Measurements from ENCODE around the gene ZSWIM2.
"Not testable (repeated sequence)": the region's sequence is repeated elsewhere in the genome, so short reads cannot be mapped to it uniquely, and the experiment has no call there.

ZSWIM2 gene

DNA sequence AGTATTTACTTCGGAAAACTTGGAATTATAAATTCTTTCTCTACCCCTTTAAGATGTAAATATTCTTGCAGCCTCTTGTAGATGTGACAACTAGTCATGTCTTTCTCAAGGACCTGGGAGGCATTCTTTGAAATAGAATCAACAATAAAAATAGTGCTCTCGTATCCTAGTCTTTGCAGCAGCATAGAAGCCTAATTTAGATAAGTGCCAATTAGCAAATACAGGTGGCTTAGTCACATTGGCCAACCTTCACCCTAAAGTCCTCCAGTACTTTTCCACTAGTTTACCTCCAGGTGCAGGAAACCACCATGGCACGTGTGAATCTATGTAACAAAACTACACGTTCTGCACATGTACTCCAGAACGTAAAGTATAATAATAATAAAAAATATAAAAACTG lies 3.5 kb upstream of the ZSWIM2 start:
- DNase-seq (ENCODE audit: low read depth in 1 of 2, low spot score in 1 of 2) = no peak

- no peak for DNase-seq (ENCODE audit: low read depth in 1 of 2, low spot score in 1 of 2)
These were observed 6.6 kb downstream of the ZSWIM2 start for GRCh38 chr2:186842373-186842772.

- no peak for DNase-seq (ENCODE audit: low read depth in 1 of 2, low spot score in 1 of 2)
These were observed 7.0 kb downstream of the ZSWIM2 start for GRCh38 chr2:186841940-186842339.

DNA sequence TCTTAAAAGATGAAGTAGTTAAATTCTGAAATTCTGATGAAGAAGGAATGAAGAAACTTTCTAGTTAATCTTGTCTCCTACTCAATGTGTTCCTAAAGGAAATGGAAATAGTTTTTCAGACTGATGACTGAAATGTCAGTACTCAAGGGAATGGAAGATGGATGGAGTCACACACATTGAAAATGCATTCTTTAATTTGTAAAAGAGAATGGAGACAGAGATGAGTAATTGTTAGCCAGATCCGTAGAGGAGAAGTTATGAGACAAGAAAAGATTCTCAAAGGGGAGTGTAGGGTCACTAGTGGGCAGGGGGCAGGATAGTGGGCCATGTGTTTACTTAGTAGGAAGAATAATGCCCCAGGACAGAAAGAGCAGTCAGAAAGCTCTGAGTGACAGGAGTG lies 13.3 kb downstream of the ZSWIM2 start:
- no peak for DNase-seq (ENCODE audit: low read depth in 1 of 2, low spot score in 1 of 2)

- no peak for DNase-seq (ENCODE audit: low read depth in 1 of 2, low spot score in 1 of 2)
These were observed 21.0 kb downstream of the ZSWIM2 start for GRCh38 chr2:186827862-186828492.

DNA sequence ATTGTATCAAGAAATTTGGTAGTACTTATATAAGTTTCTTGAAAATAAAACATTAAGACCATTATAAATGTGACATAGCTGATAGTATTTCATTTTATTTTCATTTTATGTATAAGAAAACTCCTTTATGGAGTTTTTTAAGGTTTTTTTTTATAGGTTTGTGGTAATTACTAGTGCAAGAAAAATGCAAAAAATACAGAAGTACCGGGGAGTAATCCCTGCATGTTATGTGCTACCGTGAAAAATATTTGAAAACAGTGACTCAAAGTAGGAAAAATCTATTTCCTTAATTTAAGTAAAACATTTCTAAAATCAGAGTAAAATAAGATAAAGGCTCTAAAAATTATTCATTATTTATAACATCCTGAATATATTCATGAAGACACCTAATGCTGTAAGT lies 21.6 kb downstream of the ZSWIM2 start:
- DNase-seq (ENCODE audit: low read depth in 1 of 2, low spot score in 1 of 2) = no peak

GRCh38 chr2:186822323-186822722 lies 26.6 kb downstream of the ZSWIM2 start:
- no peak for DNase-seq (ENCODE audit: low read depth in 1 of 2, low spot score in 1 of 2)

- no peak for DNase-seq (ENCODE audit: low read depth in 1 of 2, low spot score in 1 of 2)
These were observed 28.7 kb downstream of the ZSWIM2 start for GRCh38 chr2:186820303-186820702.

- DNase-seq (ENCODE audit: low read depth in 1 of 2, low spot score in 1 of 2) = not testable (repeated sequence)
These were observed 37.2 kb downstream of the ZSWIM2 start for GRCh38 chr2:186811760-186812159.

DNA sequence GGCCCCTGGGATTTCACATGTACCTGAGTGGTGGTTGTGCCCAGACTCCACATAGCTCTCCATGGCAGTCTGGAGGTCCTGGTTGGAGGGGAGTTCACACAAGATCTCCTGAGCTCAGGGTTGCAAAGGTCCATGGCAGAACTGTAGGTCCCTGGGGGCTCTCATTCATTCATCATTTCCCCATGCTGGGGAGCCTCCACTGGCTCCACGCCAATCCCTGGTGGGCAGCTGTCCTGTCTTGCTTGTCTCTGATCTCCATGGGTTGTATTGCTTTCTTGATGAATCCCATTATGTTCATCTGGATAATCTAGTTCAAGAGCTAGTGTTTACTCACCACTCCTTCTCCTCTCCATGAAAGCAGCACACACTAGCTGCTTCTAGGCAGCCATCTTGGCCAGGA lies 42.4 kb downstream of the ZSWIM2 start:
- DNase-seq (ENCODE audit: low read depth in 1 of 2, low spot score in 1 of 2) = no peak

DNA sequence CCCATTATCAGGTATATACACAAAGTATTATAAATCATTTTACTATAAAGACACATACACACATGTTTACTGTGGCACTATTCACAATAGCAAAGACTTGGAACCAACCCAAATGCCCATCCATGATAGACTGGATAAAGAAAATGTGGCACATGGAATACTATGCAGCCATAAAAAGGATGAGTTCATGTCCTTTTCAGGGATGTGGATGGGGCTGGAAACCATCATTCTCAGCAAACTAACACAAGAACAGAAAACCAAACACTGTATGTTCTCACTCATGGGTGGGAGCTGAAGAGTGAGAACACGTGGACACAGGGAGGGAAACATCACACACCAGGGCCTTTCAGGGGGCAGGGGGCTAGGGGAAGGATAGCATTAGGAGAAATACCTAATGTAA lies 50.4 kb downstream of the ZSWIM2 start:
- DNase-seq (ENCODE audit: low read depth in 1 of 2, low spot score in 1 of 2) = not testable (repeated sequence)

GRCh38 chr2:186784930-186785329 lies 64.0 kb downstream of the ZSWIM2 start:
- no peak for DNase-seq (ENCODE audit: low read depth in 1 of 2, low spot score in 1 of 2)

DNA sequence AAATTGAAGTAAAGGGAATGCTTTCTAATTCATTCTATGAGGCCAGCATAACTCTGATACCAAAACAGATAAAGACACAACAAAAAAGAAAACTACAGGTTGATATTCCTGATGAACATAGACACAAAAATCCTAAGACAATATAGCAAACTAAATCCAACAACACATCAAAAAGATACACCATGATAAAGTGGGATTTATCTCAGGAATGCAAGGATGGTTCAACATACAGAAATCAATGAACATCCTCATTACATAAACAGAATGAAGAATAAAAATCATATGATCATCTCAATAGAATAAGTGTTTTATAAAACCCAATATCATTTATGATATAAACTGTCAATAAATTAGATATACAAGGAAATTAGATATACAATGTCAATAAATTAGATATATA lies 65.7 kb downstream of the ZSWIM2 start:
- DNase-seq (ENCODE audit: low read depth in 1 of 2, low spot score in 1 of 2) = no peak

DNA sequence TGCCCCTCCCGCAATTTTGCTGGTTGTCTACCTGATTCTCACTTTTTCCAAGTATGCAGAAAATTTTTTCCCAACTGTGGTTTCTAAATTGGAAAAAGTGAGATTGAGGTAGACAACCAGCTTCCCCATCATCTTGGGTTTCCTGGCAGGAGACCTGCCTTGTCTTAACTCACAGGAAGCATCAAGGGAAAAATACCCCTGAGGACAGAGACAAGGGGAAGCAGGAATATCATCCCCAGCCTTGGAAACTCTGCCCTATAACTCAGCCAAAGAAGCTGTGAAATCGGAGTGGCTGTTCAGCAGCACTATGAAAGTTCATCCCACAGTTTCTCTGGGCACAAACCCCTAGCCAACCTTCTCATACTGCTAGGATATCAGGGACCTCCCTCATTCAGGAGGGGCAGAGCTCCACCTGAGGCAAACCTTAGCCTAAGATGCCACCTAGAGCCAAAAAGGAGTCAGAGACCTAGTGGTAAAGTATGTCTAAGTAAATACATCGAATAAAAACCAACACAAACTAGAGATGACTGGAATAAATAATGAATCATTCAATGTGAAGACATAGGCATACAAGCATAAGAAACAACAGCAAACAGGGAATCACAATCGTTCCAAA lies 68.2 kb downstream of the ZSWIM2 start:
- DNase-seq (ENCODE audit: low read depth in 1 of 2, low spot score in 1 of 2) = no peak

Measured in activated CD4-positive, alpha-beta T cell treated with anti-CD3 and anti-CD28 coated beads, Interleukin-2, amount 50 U/mL, for 24 hours (primary cell).